CD4-positive, alpha-beta T cell treated with Interleukin-4 for 1 hour (primary cell): ENCODE measurements around the gene GPC2.
A peak's percentile ranks its signal among the peaks of the same experiment; 100 is the strongest.
"Not testable (repeated sequence)": the region's sequence is repeated elsewhere in the genome, so short reads cannot be mapped to it uniquely, and the experiment has no call there.

ENCODE experiments used
- DNase-seq, 2 donors: peaks; one replicate each; pipeline ENCODE4 v3.0.0-alpha.2; 2020 to 2022

The GPC2 gene

GRCh38 chr7:100200693-100201092, 23.5 kb upstream of the GPC2 start:
- no peak for DNase-seq

GRCh38 chr7:100198266-100198665, 21.1 kb upstream of the GPC2 start:
- no peak for DNase-seq

GRCh38 chr7:100195901-100196322, 18.7 kb upstream of the GPC2 start:
- DNase-seq, result not testable (repeated sequence)

GRCh38 chr7:100195222-100195621, 18.0 kb upstream of the GPC2 start:
- DNase-seq, result no peak

GRCh38 chr7:100192969-100193368, 15.8 kb upstream of the GPC2 start:
- no peak for DNase-seq

- peak in 1 of 2 donors; percentile 31 for DNase-seq
Observed at GRCh38 chr7:100192281-100192862, 15.2 kb upstream of the GPC2 start.

- DNase-seq, result no peak
Observed at GRCh38 chr7:100191775-100192174, 14.6 kb upstream of the GPC2 start.

- peak in 1 of 2 donors; percentile 74 for DNase-seq
Observed at GRCh38 chr7:100190048-100190711, 13.0 kb upstream of the GPC2 start.

- no peak for DNase-seq
Observed at GRCh38 chr7:100189061-100189460, 11.9 kb upstream of the GPC2 start.

- DNase-seq, result no peak
Observed at GRCh38 chr7:100185726-100186125, 8.5 kb upstream of the GPC2 start.

GRCh38 chr7:100183090-100183489, 5.9 kb upstream of the GPC2 start:
- DNase-seq, result not testable (repeated sequence)

GRCh38 chr7:100182616-100183015, 5.4 kb upstream of the GPC2 start:
- peak; percentile 40 to 45 for DNase-seq

GRCh38 chr7:100180084-100180483, 2.9 kb upstream of the GPC2 start:
- DNase-seq, result not testable (repeated sequence)

GRCh38 chr7:100176096-100177044, 811 bp downstream of the GPC2 start:
- DNase-seq, result no peak

GRCh38 chr7:100175296-100175935, 1.8 kb downstream of the GPC2 start:
- DNase-seq, result no peak

GRCh38 chr7:100174582-100174981, 2.6 kb downstream of the GPC2 start:
- DNase-seq, result no peak

- DNase-seq, result no peak
Observed at GRCh38 chr7:100173806-100174495, 3.2 kb downstream of the GPC2 start.

GRCh38 chr7:100171840-100172239, 5.3 kb downstream of the GPC2 start:
- DNase-seq, result peak in 1 of 2 donors; percentile 33

GRCh38 chr7:100171087-100171681, 6.0 kb downstream of the GPC2 start:
- peak; percentile 24 to 55 for DNase-seq

GRCh38 chr7:100170101-100170897, 6.9 kb downstream of the GPC2 start:
- no peak for DNase-seq
